Endodermal cell (in vitro differentiated cells): ENCODE data around the gene IL21. TPM values are rescaled to one million over a fixed set of nuclear protein-coding genes. Genes with fewer than 3 reads are reported as not detected.

ENCODE experiments used
- DNase-seq: peaks from one replicate; pipeline ENCODE4 v3.0.0-alpha.2; 2017
- H3K27ac ChIP-seq: 2 replicates; pipeline ENCODE4 v1.5.1; 2013; ENCODE audit warnings: mild to moderate bottlenecking, low read depth, low read length, moderate library complexity
- H3K27me3 ChIP-seq: 2 replicates; pipeline ENCODE4 v1.6.1; 2013; ENCODE audit warnings: mild to moderate bottlenecking, low read length, moderate library complexity; ENCODE audit not compliant: insufficient read depth, control insufficient read depth, poor library complexity, severe bottlenecking
- H3K36me3 ChIP-seq: 2 replicates; pipeline ENCODE4 v1.7.0; 2013; ENCODE audit warnings: mild to moderate bottlenecking, low read length, moderate library complexity; ENCODE audit not compliant: control insufficient read depth, insufficient read depth
- H3K4me1 ChIP-seq: one replicate; pipeline ENCODE4 v1.7.0; 2013; ENCODE audit warnings: low read length; ENCODE audit not compliant: control insufficient read depth, insufficient read depth
- H3K4me3 ChIP-seq: 2 replicates; pipeline ENCODE4 v1.5.1; 2013; ENCODE audit warnings: mild to moderate bottlenecking, low read length, moderate library complexity
- H3K9ac ChIP-seq: 2 replicates; pipeline ENCODE4 v1.6.1; 2013; ENCODE audit warnings: mild to moderate bottlenecking, low read length, moderate library complexity; ENCODE audit not compliant: poor library complexity, severe bottlenecking; ENCODE audit errors: extremely low read depth
- H3K9me3 ChIP-seq: 2 replicates; pipeline ENCODE4 v1.6.1; 2013; ENCODE audit warnings: mild to moderate bottlenecking, low read length, moderate library complexity; ENCODE audit not compliant: control insufficient read depth
- H3K27ac Mint-ChIP-seq: 2 replicates; pipeline ENCODE4 v1.8.0; 2020; ENCODE audit warnings: mixed read lengths
- H3K27me3 Mint-ChIP-seq: 2 replicates; pipeline ENCODE4 v1.8.0; 2021; ENCODE audit warnings: mild to moderate bottlenecking, mixed read lengths; ENCODE audit not compliant: insufficient read depth
- H3K36me3 Mint-ChIP-seq: 2 replicates; pipeline ENCODE4 v1.8.0; 2020; ENCODE audit warnings: low read depth, mixed read lengths
- H3K4me1 Mint-ChIP-seq: 2 replicates; pipeline ENCODE4 v1.8.0; 2020; ENCODE audit warnings: mixed read lengths
- H3K4me3 Mint-ChIP-seq: 2 replicates; pipeline ENCODE4 v1.8.0; 2020; ENCODE audit warnings: mild to moderate bottlenecking, moderate library complexity, mixed read lengths
- H3K9me3 Mint-ChIP-seq: 2 replicates; pipeline ENCODE4 v1.8.0; 2020; ENCODE audit warnings: mild to moderate bottlenecking, mixed read lengths
- whole genome bisulfite sequencing, 2 experiments: methylation state at CpG; one replicate each; pipeline versions ENCODE4 v1.1.5 to v1.1.7; 2013; ENCODE audit warnings: missing lambda C conversion rate in 2 of 2, mixed read lengths in 1 of 2; ENCODE audit not compliant: insufficient coverage in 1 of 2, insufficient read length in 1 of 2; 5-methylcytosine and 5-hydroxymethylcytosine counted together
- long read RNA-seq, 4 experiments: library from polyadenylated mRNA in 2 of 4; library from RNA in 1 of 4; library from capped mRNA in 1 of 4; stranded (forward) in 3 of 4; unstranded in 1 of 4; transcript quantifications; one replicate each; pipeline ENCODE4 v2.0.0, GENCODE V29; 2020 to 2021; ENCODE audit warnings: inconsistent platforms in 1 of 4
- polyA plus RNA-seq, 2 experiments: library from polyadenylated mRNA; stranded (reverse); fragments of 50-300 nt; gene quantifications; one replicate each; pipeline ENCODE4 v1.2.3, GENCODE V29; 2013
- total RNA-seq, 2 donors: library from RNA; stranded (reverse); fragmentation: NEBNext Ultra II Directional in 1 of 2; extraction: Animal tissue kit (Norgen Biotek cat#: 25700) in 1 of 2; gene quantifications; 2 replicates in 1 of 2; 3 replicates in 1 of 2; pipeline ENCODE4 v1.2.1, GENCODE V29; 2021
- TF ChIP-seq, protein P1 (sequence below): fragments of 200-600 bp; sonication (generic); conservative IDR thresholded peaks from 2 replicates; pipeline ENCODE4 v1.5.0; 2021; ENCODE audit warnings: antibody characterized with exemption, mild to moderate bottlenecking

The IL21 gene
- total RNA-seq = not detected
- not detected for polyA plus RNA-seq (2013, experiment 1 of 2)
- polyA plus RNA-seq (2013, experiment 2 of 2) = not detected
- long read RNA-seq, experiment 1 = 0 reads
- long read RNA-seq, experiment 2 = 0 reads
- long read RNA-seq, experiment 3 = 0 reads
- long read RNA-seq, experiment 4 = 0 reads

DNA sequence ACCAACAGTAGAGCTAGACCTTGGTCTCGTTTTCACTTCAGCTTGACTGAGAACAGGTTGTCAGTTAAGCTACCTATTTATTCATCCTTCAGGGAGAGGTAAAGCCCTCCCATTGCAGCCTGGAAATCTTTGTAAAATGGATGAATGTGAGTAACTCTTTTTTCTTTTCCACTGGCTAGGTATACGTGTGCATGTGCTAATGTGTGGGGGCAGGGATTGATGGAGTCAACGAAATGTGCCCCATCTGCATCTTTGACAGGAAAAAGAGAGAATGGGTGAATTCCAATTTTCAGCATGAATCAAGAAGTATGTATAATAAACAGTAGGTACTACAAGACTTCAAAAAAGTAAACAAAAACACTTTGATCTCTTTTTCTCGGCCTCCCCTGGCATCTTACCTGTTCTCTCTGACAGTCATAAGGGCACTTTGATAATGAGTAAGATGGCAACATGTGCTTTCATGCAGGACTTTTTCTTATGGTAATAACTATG lies at the start of gene IL21:
TSS of gene IL21 (minus strand) at position 51 of the 492 bp plus-strand sequence. CDS start 55 bp downstream, outside the sequence.
- TF ChIP-seq, protein P1, sequence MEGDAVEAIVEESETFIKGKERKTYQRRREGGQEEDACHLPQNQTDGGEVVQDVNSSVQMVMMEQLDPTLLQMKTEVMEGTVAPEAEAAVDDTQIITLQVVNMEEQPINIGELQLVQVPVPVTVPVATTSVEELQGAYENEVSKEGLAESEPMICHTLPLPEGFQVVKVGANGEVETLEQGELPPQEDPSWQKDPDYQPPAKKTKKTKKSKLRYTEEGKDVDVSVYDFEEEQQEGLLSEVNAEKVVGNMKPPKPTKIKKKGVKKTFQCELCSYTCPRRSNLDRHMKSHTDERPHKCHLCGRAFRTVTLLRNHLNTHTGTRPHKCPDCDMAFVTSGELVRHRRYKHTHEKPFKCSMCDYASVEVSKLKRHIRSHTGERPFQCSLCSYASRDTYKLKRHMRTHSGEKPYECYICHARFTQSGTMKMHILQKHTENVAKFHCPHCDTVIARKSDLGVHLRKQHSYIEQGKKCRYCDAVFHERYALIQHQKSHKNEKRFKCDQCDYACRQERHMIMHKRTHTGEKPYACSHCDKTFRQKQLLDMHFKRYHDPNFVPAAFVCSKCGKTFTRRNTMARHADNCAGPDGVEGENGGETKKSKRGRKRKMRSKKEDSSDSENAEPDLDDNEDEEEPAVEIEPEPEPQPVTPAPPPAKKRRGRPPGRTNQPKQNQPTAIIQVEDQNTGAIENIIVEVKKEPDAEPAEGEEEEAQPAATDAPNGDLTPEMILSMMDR = no peak
- Mint-ChIP-seq H3K4me3 (no peak within 1 kb of the TSS), H3K9me3 (no peaks in the 10 kb centered on the region), H3K27me3 (no peaks in the 10 kb centered on the region), H3K27ac (no peak within 1 kb of the TSS), H3K4me1 (peaks cover 11% of the 10 kb centered on the region), H3K36me3 (no peaks in the 10 kb centered on the region)
- Histone ChIP-seq H3K4me1 (no peaks in the 10 kb centered on the region), H3K27ac (no peak within 1 kb of the TSS), H3K9ac (no peak within 1 kb of the TSS), H3K36me3 (no peaks in the 10 kb centered on the region), H3K4me3 (no peak within 1 kb of the TSS), H3K27me3 (no peaks in the 10 kb centered on the region), H3K9me3 (no peaks in the 10 kb centered on the region)
- 80 to 91% methylated on average over 1 to 4 of the region's 4 CpGs for WGBS, 2 experiments
- DNase-seq = no peak

DNA sequence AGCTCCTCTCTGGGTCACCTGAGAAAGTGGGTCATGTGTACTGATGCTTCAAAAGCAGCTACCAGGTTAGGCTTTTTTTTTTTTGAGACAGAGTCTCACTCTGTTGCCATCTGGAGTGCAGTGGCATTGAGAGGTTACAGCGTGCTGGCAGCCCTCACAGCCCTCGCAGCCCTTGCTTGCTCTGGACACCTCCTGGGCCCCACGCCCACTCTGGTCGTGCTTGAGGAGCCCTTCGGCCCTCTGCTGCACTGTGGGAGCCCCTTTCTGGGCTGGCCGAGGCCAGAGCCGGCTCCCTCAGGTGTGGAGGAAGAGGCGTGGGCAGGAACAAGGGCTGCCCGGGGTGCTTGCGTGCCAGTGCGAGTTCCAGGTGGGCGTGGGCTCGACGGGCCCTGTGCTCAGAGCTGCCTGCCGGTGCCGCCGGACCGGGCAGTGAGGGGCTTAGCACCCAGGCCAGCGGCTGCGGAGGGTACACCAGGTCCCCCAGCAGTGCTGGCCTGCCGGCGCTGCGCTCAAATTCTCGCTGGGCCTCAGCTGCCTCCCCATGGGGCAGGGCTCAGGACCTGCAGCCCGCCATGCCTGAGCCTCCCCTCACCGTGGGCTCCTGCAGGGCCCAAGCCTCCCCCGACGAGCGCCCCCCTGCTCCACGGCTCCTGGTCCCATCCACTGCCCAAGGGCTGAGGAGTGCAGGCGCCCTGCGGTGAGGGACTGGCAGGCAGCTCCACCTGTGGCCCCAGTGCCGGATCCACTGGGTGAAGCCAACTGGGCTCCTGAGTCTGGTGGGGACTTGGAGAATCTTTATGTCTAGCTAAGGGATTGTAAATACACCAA lies 49.3 kb upstream of the IL21 start:
- 88 to 91% methylated on average over 14 to 32 of the region's 33 CpGs for WGBS, 2 experiments
- TF ChIP-seq, protein P1 = no peak
- peaks cover 21% of the 10 kb centered on the region for H3K4me1 Mint-ChIP-seq
- H3K27me3 Mint-ChIP-seq = no peaks in the 10 kb centered on the region
- no peak overlapping the region for H3K27ac Mint-ChIP-seq
- Histone ChIP-seq H3K4me3 (no peak overlapping the region), H3K27ac (no peak overlapping the region), H3K9ac (no peak overlapping the region), H3K27me3 (no peaks in the 10 kb centered on the region), H3K4me1 (peaks cover 7% of the 10 kb centered on the region), H3K9me3 (no peaks in the 10 kb centered on the region), H3K36me3 (no peaks in the 10 kb centered on the region)
- DNase-seq = no peak
- no peak overlapping the region for H3K4me3 Mint-ChIP-seq
- H3K36me3 Mint-ChIP-seq = no peaks in the 10 kb centered on the region
- peaks cover 7% of the 10 kb centered on the region for H3K9me3 Mint-ChIP-seq

DNA sequence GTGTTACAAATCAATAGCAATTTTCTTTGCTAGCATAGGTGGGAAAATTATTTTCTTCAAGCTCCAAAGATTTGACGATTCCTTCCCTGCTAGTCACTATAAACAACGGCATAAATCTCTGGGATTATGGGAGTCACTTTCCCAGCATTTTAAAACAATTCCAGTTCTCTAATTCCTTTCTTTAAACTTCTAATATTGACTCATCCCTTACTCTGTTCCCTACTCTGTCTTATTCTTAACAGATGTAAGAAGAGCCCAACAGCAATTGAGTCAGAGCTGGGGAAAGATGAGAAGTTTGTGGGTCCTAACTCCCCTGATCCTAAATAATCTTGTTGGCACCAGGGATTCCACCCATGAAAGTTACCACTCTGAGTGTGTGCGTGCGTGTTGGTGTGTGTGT lies 47.4 kb upstream of the IL21 start:
- no peak overlapping the region for H3K27ac Mint-ChIP-seq
- Histone ChIP-seq H3K4me3 (no peak overlapping the region), H3K27ac (no peak overlapping the region), H3K27me3 (no peaks in the 10 kb centered on the region), H3K9ac (no peak overlapping the region), H3K4me1 (peaks cover 10% of the 10 kb centered on the region), H3K36me3 (no peaks in the 10 kb centered on the region), H3K9me3 (no peaks in the 10 kb centered on the region)
- no peaks in the 10 kb centered on the region for H3K36me3 Mint-ChIP-seq
- DNase-seq = no peak
- peaks cover 8% of the 10 kb centered on the region for H3K4me1 Mint-ChIP-seq
- no peak overlapping the region for H3K4me3 Mint-ChIP-seq
- peaks cover 7% of the 10 kb centered on the region for H3K9me3 Mint-ChIP-seq
- no peaks in the 10 kb centered on the region for H3K27me3 Mint-ChIP-seq
- 90 to 92% methylated on average over 2 to 4 of the region's 4 CpGs for WGBS, 2 experiments
- TF ChIP-seq, protein P1 = no peak
